ENCODE data around the gene GADL1.

DNA sequence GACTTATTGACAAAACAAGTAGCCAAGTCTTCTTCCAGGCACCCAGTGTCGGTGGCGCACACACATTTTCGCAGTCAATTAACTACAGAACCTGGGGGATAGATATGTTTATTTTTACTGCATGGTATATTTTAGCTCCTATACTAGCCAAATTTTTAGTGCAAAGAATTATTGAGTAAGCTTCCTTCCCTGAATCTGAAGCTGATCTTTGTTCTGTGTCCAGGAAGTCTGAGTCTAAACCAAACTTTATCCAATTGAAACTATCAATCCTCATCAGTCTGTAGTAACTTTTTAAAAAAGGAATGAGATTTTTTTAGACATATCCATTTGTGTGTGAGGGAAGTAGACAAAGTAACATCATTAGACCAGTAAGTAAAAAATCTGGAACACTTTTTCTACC is 133.1 kb downstream of the GADL1 start:
- TF ChIP-seq CTCF (IDR thresholded peaks at IDR 0.05) (no peak), POLR2A (IDR thresholded peaks at IDR 0.05) (no peak)

All from adrenal gland (tissue), 5 donors.